GM13977 (cell line): ENCODE data around the gene FRMD4A.
"Not testable (repeated sequence)": the region's sequence is repeated elsewhere in the genome, so short reads cannot be mapped to it uniquely, and the experiment has no call there.

Source experiments
- DNase-seq: peaks from one replicate; pipeline ENCODE4 v3.0.0; 2012; ENCODE audit warnings: low spot score
- in situ Hi-C: fragments of 300-500 bp; cut with MboI; formaldehyde crosslinking; loops from one replicate; pipeline ENCODE4 v1.12.0; 2022; ENCODE audit warnings: low sequenced_read_pairs, low pct_unique_long_range_greater_than_20kb, mixed read lengths, inconsistent platforms; ENCODE audit not compliant: unreplicated experiment
- TF ChIP-seq, protein P1 (sequence below): IDR thresholded peaks from 2 replicates; pipeline ENCODE4 v1.5.1; 2012; ENCODE audit warnings: mild to moderate bottlenecking, control low read depth; ENCODE audit not compliant: insufficient read depth; ENCODE audit errors: extremely low read depth, missing control alignments

The FRMD4A gene

DNA sequence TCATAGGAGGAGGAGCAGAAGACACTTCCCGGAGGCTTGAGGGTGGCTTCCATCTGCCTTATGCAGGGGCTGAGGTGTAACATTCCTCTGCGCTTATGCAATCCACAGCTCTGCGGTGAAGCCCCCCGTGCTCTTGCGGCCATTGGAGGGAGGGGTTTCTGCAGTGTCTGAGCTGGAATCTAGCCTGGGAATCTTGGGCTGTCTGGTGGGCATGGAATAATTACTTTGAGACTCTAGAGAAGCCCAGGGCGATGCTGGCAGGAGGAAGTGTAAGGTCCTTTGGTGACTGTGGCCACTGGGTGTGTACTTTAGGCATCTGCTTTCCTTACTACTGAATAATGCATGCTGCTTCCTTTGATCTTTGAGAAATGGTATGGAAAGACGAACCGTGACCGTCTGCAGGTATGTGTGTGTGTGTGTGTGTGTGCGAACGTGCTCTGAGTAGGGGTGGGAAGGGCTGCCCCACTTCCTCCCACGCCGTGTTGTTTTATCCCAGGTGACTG is 563.0 kb downstream of the FRMD4A start:
- DNase-seq = no peak
- in situ Hi-C loops = no loop called here
- TF ChIP-seq, protein P1, sequence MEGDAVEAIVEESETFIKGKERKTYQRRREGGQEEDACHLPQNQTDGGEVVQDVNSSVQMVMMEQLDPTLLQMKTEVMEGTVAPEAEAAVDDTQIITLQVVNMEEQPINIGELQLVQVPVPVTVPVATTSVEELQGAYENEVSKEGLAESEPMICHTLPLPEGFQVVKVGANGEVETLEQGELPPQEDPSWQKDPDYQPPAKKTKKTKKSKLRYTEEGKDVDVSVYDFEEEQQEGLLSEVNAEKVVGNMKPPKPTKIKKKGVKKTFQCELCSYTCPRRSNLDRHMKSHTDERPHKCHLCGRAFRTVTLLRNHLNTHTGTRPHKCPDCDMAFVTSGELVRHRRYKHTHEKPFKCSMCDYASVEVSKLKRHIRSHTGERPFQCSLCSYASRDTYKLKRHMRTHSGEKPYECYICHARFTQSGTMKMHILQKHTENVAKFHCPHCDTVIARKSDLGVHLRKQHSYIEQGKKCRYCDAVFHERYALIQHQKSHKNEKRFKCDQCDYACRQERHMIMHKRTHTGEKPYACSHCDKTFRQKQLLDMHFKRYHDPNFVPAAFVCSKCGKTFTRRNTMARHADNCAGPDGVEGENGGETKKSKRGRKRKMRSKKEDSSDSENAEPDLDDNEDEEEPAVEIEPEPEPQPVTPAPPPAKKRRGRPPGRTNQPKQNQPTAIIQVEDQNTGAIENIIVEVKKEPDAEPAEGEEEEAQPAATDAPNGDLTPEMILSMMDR = no peak

DNA sequence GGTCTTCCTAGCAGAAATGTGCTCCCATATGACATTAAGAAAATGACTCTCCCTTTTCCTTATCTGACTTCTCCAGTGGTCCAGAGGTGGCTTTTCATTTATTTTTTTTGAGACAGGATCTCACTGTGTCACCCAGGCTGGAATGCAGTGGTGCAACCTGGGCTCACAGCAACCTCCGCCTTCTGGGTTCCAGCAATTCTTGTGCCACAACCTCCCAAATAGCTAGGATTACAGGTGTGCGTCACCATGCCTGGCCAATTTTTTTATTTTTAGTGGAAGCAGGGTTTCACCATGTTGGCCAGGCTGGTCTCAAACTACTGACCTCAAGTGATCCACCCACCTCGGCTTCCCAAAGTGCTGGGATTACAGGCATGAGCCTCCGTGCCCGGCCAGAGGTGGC is 563.6 kb downstream of the FRMD4A start:
- in situ Hi-C loops = not testable (repeated sequence)

DNA sequence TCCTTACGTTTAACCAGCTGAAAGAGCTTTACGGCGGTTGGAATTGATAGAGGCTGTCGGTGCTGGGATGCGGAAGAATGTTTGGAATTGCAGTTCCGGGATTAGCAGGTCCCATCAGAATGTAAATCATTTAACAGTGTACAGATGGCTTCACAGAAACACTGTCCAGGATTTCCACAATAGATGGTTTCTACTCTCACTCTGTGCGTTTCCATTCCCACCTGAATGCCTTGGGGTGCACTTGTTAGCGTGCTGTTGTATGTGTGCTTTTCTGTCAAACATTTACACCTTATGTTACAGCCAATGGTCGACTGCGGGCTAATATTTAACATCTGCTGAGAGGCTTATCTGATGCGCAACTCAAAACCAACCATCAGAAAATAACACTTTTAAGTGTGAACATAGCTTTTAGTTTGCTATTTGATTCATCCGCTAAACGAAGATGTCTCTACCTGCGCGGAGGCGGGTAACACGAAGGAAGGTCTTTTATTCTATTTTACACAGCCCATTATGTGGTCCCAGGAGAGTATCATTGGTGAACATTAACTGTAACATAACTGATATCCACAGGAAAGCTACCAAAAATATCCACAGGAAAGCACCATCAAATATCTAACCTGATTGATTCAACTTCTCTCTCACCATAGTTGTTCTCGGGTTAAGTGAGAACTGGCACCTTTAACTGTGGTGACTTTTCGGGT is 564.9 kb downstream of the FRMD4A start:
- in situ Hi-C loops = no loop called here
- TF ChIP-seq, protein P1 = no peak
- no peak for DNase-seq

More for the DNA sequence above, 563.6 kb downstream of the FRMD4A start:
- DNase-seq = not testable (repeated sequence)

DNA sequence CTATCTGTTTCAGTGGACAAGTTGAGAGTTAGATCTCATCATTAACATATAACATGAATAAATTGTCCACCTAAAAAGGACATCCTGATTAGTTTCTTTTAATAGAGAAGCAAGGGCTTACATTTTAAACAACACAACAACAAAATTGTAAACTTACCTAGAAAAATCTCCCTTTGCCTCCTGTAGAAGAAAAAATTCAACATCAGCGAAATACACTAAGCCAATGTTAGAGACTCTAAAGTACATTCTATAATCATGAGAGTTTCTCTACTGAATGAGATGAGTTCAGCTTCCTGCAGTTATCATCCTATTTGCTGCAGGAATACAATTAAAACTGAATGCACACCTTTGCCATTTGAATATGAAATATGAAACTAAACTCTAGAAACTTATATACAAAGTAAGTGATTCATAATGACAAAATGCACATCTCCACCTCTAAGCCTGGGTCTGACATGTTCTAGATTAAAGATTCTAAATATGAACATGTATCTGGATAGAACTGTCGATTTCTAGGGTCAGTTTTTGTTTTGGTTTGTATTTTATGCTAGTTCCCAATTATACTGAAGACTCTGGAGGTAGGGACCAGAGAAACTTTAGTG is 569.1 kb downstream of the FRMD4A start:
- in situ Hi-C loops = no loop called here
- TF ChIP-seq, protein P1 = no peak
- no peak for DNase-seq

DNA sequence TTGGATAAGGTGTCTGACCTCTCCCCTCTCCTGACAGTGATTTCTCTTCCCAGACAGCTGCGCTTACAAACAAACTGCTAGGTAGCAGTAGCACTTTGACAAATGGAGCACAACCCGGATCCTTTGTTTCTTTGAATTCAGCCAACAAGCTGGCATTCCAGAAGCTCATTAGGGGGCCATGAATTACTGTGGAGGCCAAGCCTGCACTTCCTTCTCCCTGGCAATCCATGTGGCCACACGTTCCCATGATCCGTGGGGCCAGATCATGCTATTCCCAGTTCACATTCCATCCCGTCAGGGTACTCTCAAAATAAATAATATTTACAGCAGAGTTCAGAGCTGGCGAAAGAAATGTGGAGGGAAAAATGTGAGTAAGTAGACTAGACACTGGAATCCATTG is 571.6 kb downstream of the FRMD4A start:
- TF ChIP-seq, protein P1 = no peak
- in situ Hi-C loops = no loop called here
- DNase-seq = no peak

DNA sequence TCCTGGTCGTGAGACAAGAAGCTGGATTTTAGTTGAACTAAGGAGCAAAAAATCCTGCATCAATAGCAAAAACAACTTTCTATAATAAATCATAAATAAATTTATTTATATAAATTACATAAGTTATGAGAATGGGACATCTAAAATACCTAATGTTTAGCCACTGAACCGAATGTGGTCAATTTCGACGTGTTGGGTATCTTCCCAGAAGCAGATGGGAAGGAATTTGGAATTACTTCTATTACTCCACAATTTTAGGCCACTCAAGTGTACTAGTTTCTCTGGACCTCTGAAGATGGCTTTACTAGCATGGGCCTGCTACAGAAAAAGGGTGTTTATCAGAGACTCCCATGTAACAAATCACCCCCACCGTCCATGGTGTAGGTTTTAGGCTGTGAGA is 572.0 kb downstream of the FRMD4A start:
- in situ Hi-C loops = no loop called here
- TF ChIP-seq, protein P1 = no peak
- no peak for DNase-seq

DNA sequence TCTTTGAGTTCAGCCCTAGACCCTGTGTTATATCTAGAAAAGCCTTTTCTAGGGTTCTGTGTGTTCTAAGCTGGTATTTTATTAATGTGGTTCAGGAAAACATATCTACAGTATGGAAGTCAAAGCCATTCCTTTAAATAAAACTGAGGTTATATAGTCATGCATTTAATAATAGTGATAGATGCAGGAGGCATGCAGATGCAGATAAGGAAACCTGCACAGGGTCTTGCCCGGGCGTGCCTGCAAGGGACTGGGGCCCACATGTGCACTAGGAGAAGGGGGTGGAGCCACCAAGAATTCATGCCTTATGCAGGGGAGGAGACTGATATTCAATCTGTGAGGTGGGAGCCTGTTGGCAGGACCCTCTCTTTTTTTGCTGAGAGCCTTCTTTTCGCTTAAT is 572.4 kb downstream of the FRMD4A start:
- TF ChIP-seq, protein P1 = no peak
- DNase-seq = no peak
- in situ Hi-C loops = no loop called here
